Caco-2 (cell line): ENCODE results near the gene TNS3. TPM values are rescaled to one million over a fixed set of nuclear protein-coding genes. Genes with fewer than 3 reads are reported as not detected.

ENCODE experiments used
- BruUV-seq: library from RNA; stranded (reverse); fragments of 400-500 nt; replicated peaks from 2 replicates; lab custom pipeline; 2021; lab: Mats Ljungman, UMichigan
- CTCF ChIA-PET: fragments of 300-600 bp; sonication (Branson Sonifier 250); formaldehyde crosslinking; loops from one replicate; lab custom pipeline; 2022; ENCODE audit warnings: antibody characterized with exemption; lab: Charles Lee
- POLR2A ChIA-PET: fragments of 300-600 bp; sonication (Branson Sonifier 250); formaldehyde crosslinking; loops from one replicate; lab custom pipeline; 2022; ENCODE audit warnings: antibody characterized with exemption; lab: Charles Lee
- DNase-seq, 2 experiments: peaks; one replicate each; pipeline versions ENCODE4 v3.0.0 to v3.0.0-alpha.2; 2020 to 2022
- H3K27me3 ChIP-seq: replicated peaks from 2 replicates; pipeline ENCODE4 v1.6.0; 2011; ENCODE audit warnings: low read length; ENCODE audit not compliant: control insufficient read depth, insufficient read depth
- H3K36me3 ChIP-seq: 2 replicates; pipeline ENCODE4 v1.5.1; 2011; ENCODE audit warnings: low read length; ENCODE audit not compliant: control insufficient read depth, insufficient read depth
- H3K4me1 ChIP-seq: fragments of 250-450 bp; sonication (Bioruptor Pico); 2 replicates; pipeline ENCODE4 v1.5.1; 2020; ENCODE audit warnings: mild to moderate bottlenecking
- H3K4me3 ChIP-seq: 2 replicates; pipeline ENCODE4 v1.5.1; 2011; ENCODE audit warnings: low read depth, mild to moderate bottlenecking, control low read depth, low read length
- H3K9me3 ChIP-seq: fragments of 250-450 bp; sonication (Bioruptor Pico); 2 replicates; pipeline ENCODE4 v1.5.1; 2020; ENCODE audit warnings: mild to moderate bottlenecking, moderate library complexity
- H3K27ac Mint-ChIP-seq: one replicate; pipeline ENCODE4 v1.8.0; 2022; ENCODE audit warnings: mixed read lengths; ENCODE audit not compliant: unreplicated experiment
- H3K27me3 Mint-ChIP-seq: one replicate; pipeline ENCODE4 v1.8.0; 2022; ENCODE audit warnings: mixed read lengths; ENCODE audit not compliant: insufficient read depth, unreplicated experiment
- H3K36me3 Mint-ChIP-seq: one replicate; pipeline ENCODE4 v1.8.0; 2022; ENCODE audit warnings: mild to moderate bottlenecking, mixed read lengths; ENCODE audit not compliant: insufficient read depth, unreplicated experiment
- H3K4me1 Mint-ChIP-seq: one replicate; pipeline ENCODE4 v1.8.0; 2022; ENCODE audit warnings: low read depth, mixed read lengths; ENCODE audit not compliant: unreplicated experiment
- H3K4me3 Mint-ChIP-seq: one replicate; pipeline ENCODE4 v1.8.0; 2022; ENCODE audit warnings: mild to moderate bottlenecking, moderate library complexity, mixed read lengths; ENCODE audit not compliant: unreplicated experiment
- H3K9me3 Mint-ChIP-seq: one replicate; pipeline ENCODE4 v1.8.0; 2022; ENCODE audit warnings: mixed read lengths; ENCODE audit not compliant: unreplicated experiment
- intact Hi-C: fragments of 100-400 bp; cut with micrococcal nuclease; formaldehyde crosslinking; loops from one replicate; pipeline ENCODE4 v1.10.0; 2022; ENCODE audit not compliant: unreplicated experiment
- total RNA-seq: library from RNA; stranded (reverse); gene quantifications from 2 replicates; pipeline ENCODE4 v1.2.3, GENCODE V29; 2022
- TF ChIP-seq, protein P1 (sequence below), 2 experiments: fragments of 200-600 bp in 1 of 2; IDR thresholded peaks; 1 replicate in 1 of 2; 2 replicates in 1 of 2; pipeline versions ENCODE4 v1.5.1 to v1.8.0; 2011 to 2022; ENCODE audit warnings: antibody characterized with exemption in 1 of 2, control low read depth in 1 of 2, inconsistent platforms in 1 of 2, low read depth in 1 of 2, low read length in 1 of 2, mild to moderate bottlenecking in 1 of 2, moderate library complexity in 1 of 2; ENCODE audit not compliant: insufficient read depth in 1 of 2, severe bottlenecking in 1 of 2, unreplicated experiment in 1 of 2

The TNS3 gene
- total RNA-seq, 1 experiment from 2014 or later, result 263 TPM

DNA sequence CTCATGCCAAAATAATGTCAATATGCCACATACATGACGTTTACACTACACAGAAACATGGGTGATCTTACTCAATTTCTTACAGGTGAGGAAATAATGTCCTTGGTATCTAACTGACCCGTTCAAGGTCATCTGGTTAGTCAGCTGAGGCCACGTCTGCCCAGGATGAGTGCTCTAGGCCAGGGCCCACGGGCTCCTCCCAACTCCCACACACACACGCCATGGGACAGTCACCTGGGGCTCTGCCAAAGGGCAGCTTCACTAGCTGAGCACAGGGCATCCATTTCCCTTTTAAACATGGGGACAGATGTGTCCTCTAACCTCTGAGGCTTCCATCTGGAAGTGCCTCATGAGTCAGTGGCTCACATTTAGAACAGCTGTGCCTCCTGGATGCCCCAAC is 123.9 kb downstream of the TNS3 start:
- Mint-ChIP-seq H3K27me3 (no peaks in the 10 kb centered on the region), H3K27ac (no peak overlapping the region), H3K4me3 (no peak overlapping the region), H3K9me3 (no peaks in the 10 kb centered on the region), H3K4me1 (peaks cover 50% of the 10 kb centered on the region), H3K36me3 (peaks cover 87% of the 10 kb centered on the region)
- TF ChIP-seq, protein P1, sequence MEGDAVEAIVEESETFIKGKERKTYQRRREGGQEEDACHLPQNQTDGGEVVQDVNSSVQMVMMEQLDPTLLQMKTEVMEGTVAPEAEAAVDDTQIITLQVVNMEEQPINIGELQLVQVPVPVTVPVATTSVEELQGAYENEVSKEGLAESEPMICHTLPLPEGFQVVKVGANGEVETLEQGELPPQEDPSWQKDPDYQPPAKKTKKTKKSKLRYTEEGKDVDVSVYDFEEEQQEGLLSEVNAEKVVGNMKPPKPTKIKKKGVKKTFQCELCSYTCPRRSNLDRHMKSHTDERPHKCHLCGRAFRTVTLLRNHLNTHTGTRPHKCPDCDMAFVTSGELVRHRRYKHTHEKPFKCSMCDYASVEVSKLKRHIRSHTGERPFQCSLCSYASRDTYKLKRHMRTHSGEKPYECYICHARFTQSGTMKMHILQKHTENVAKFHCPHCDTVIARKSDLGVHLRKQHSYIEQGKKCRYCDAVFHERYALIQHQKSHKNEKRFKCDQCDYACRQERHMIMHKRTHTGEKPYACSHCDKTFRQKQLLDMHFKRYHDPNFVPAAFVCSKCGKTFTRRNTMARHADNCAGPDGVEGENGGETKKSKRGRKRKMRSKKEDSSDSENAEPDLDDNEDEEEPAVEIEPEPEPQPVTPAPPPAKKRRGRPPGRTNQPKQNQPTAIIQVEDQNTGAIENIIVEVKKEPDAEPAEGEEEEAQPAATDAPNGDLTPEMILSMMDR (IDR thresholded peaks at IDR 0.05; ENCODE audit: insufficient read depth in 1 of 2, low read depth in 1 of 2, low read length in 1 of 2, severe bottlenecking in 1 of 2, unreplicated experiment in 1 of 2), result no peak
- intact Hi-C loops, result no loop called here
- CTCF ChIA-PET, result no interaction called here
- Histone ChIP-seq H3K27me3 (no peaks in the 10 kb centered on the region), H3K9me3 (no peaks in the 10 kb centered on the region), H3K4me1 (peaks cover 3% of the 10 kb centered on the region; the same call in 1 of the 2 replicates), H3K36me3 (peaks cover under 1% of the 10 kb centered on the region; the same call in 1 of the 2 replicates), H3K4me3 (no peak overlapping the region)
- no peak for DNase-seq
- POLR2A ChIA-PET, result no interaction called here
- BruUV-seq, result no TSS peak

DNA sequence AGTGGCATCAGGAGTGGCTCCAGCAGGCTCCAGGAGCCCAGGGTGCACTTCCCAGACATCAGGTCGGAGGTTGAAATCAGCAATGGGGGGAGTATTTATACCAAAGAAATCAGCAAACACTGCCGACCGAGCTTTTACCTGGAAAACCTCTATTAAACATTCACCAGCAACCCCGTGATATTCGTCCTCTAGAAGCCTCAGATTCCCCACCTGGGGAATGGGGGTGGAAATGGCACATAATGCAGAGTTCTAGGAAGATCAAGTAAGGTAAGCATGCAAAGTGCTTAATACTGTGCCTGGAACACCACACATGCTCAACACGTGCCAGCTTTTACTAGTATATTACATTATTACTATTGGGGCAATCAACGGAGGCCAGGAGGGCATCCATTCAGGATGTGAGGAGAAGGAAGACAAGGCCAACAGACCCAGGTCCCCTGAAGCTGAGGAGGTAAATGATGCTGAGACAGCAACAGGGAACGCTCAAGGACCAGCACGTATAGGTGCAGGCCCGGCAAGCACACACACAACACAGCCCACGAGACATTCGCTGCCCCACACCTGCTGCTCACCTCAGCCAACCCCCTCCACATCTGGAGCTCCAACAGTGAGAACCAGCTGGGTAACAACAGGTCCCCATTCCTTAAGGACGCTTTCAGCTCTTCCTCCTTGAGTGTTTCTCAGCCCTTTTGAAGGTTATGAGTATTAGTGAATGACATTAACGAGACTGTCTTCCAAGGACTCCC is 125.5 kb downstream of the TNS3 start:
- intact Hi-C loops, result no loop called here
- Mint-ChIP-seq H3K27ac (peak overlapping the region; percentile 31), H3K9me3 (no peaks in the 10 kb centered on the region)

DNA sequence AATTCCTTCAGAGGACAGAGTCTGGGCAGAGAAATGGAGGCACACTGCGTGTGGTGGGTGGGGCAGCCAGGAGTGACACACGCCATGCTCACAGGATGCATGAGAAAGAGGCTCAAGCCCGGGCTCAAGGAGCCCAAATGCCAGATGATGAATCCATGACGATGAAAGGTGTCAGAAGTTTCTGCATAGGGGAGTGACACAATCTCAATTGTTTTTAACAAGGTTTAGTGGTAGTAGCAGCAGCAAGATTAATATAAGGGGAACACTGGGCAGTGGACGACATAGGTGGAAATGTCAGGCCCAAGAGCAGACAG is 126.1 kb downstream of the TNS3 start:
- Mint-ChIP-seq H3K27ac (peak overlapping the region; percentile 65), H3K27me3 (no peaks in the 10 kb centered on the region), H3K4me1 (peaks cover 34% of the 10 kb centered on the region), H3K4me3 (no peak overlapping the region), H3K9me3 (no peaks in the 10 kb centered on the region), H3K36me3 (peaks cover 87% of the 10 kb centered on the region)
- ChIA-PET CTCF (no interaction called here), POLR2A (no interaction called here)
- no peak overlapping the region for H3K4me3 ChIP-seq
- DNase-seq, result no peak
- H3K9me3 ChIP-seq, result no peaks in the 10 kb centered on the region
- no peaks in the 10 kb centered on the region for H3K27me3 ChIP-seq
- TF ChIP-seq, protein P1 (IDR thresholded peaks at IDR 0.05; ENCODE audit: insufficient read depth in 1 of 2, low read depth in 1 of 2, low read length in 1 of 2, severe bottlenecking in 1 of 2, unreplicated experiment in 1 of 2), result no peak
- H3K36me3 ChIP-seq, result peaks cover 1% of the 10 kb centered on the region; the same call in 1 of the 2 replicates
- no TSS peak for BruUV-seq
- peaks cover 3% of the 10 kb centered on the region; the same call in 1 of the 2 replicates for H3K4me1 ChIP-seq
- intact Hi-C loops, result no loop called here

More for the DNA sequence above, 125.5 kb downstream of the TNS3 start:
- no peak overlapping the region for H3K4me3 ChIP-seq
- H3K4me1 ChIP-seq, result peaks cover 3% of the 10 kb centered on the region; the same call in 1 of the 2 replicates
- H3K36me3 ChIP-seq, result peaks cover 1% of the 10 kb centered on the region; the same call in 1 of the 2 replicates
- H3K27me3 Mint-ChIP-seq, result no peaks in the 10 kb centered on the region
- no peaks in the 10 kb centered on the region for H3K9me3 ChIP-seq
- no TSS peak for BruUV-seq
- H3K27me3 ChIP-seq, result no peaks in the 10 kb centered on the region
- TF ChIP-seq, protein P1 (IDR thresholded peaks at IDR 0.05; ENCODE audit: insufficient read depth in 1 of 2, low read depth in 1 of 2, low read length in 1 of 2, severe bottlenecking in 1 of 2, unreplicated experiment in 1 of 2), result no peak
- H3K36me3 Mint-ChIP-seq, result peaks cover 87% of the 10 kb centered on the region
- CTCF ChIA-PET, result no interaction called here
- POLR2A ChIA-PET, result no interaction called here
- no peak overlapping the region for H3K4me3 Mint-ChIP-seq
- H3K4me1 Mint-ChIP-seq, result peaks cover 40% of the 10 kb centered on the region
- DNase-seq, result no peak
